MM.1S (cell line): ENCODE data around the gene PTH1R.

Experiments
- EZH2 ChIP-seq: fragments of 300-600 bp; sonication (generic); optimal IDR thresholded peaks from 2 replicates; pipeline ENCODE3; 2017; ENCODE audit warnings: low read depth, mild to moderate bottlenecking, antibody characterized with exemption, low read length, mixed read lengths
- EZH2phosphoT487 ChIP-seq: fragments of 300-600 bp; sonication (generic); IDR thresholded peaks from 2 replicates; pipeline ENCODE4 v1.6.1; 2018; ENCODE audit warnings: antibody characterized with exemption, low read length
- TF ChIP-seq, protein P1 (sequence below): fragments of 300-600 bp; sonication (generic); IDR thresholded peaks from 2 replicates; pipeline ENCODE4 v1.5.1; 2016; ENCODE audit warnings: antibody characterized with exemption, low read length, mixed read lengths

DNA sequence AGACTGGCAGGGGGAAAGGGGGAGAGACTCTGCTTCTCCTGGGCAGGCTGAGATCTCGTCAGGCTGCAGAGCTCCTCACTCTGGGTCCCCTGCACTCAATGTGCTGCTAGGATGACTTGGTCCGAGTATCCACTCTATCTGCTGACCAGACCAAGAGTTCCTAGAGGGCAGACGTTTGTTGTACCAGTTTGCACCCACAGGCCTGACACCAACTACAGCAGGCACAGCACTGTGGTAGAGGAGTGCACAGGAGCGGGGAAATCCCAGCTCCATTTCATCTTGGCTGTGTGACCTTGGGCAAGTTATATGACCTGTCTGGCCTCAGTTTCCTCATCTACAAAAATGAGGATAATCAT is 70.0 kb downstream of the PTH1R start:
- TF ChIP-seq EZH2phosphoT487 (no peak), EZH2 (no peak)
- TF ChIP-seq, protein P1, sequence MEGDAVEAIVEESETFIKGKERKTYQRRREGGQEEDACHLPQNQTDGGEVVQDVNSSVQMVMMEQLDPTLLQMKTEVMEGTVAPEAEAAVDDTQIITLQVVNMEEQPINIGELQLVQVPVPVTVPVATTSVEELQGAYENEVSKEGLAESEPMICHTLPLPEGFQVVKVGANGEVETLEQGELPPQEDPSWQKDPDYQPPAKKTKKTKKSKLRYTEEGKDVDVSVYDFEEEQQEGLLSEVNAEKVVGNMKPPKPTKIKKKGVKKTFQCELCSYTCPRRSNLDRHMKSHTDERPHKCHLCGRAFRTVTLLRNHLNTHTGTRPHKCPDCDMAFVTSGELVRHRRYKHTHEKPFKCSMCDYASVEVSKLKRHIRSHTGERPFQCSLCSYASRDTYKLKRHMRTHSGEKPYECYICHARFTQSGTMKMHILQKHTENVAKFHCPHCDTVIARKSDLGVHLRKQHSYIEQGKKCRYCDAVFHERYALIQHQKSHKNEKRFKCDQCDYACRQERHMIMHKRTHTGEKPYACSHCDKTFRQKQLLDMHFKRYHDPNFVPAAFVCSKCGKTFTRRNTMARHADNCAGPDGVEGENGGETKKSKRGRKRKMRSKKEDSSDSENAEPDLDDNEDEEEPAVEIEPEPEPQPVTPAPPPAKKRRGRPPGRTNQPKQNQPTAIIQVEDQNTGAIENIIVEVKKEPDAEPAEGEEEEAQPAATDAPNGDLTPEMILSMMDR = no peak
